RWPE2 (cell line): ENCODE data around the gene ASCL1.

ENCODE experiments used
- ATAC-seq: fragments of 200-7000 bp; cut with Tn5 transposase; 3 replicates; pipeline ENCODE4 v1.9.1; 2021; ENCODE audit warnings: low read depth
- DNase-seq: peaks from one replicate; pipeline ENCODE4 v3.0.0-alpha.2; 2020; ENCODE audit warnings: low spot score
- H3K27ac ChIP-seq: fragments of 450-650 bp; 2 replicates; pipeline ENCODE4 v1.5.1; 2017; ENCODE audit warnings: mild to moderate bottlenecking; ENCODE audit not compliant: poor library complexity, severe bottlenecking
- H3K27me3 ChIP-seq: fragments of 250-450 bp; sonication (Bioruptor Pico); 2 replicates; pipeline ENCODE4 v1.5.1; 2021; ENCODE audit warnings: mild to moderate bottlenecking, moderate library complexity; ENCODE audit not compliant: insufficient read depth, poor library complexity, severe bottlenecking
- H3K36me3 ChIP-seq: fragments of 250-450 bp; sonication (Bioruptor Pico); 2 replicates; pipeline ENCODE4 v1.5.1; 2020; ENCODE audit warnings: low read depth, mild to moderate bottlenecking, moderate library complexity
- H3K4me1 ChIP-seq: fragments of 250-450 bp; sonication (Bioruptor Pico); 2 replicates; pipeline ENCODE4 v1.5.1; 2021; ENCODE audit warnings: mild to moderate bottlenecking, moderate library complexity; ENCODE audit not compliant: insufficient read depth, poor library complexity, severe bottlenecking
- H3K4me3 ChIP-seq: fragments of 250-450 bp; sonication (Bioruptor Pico); 2 replicates; pipeline ENCODE4 v1.5.1; 2021; ENCODE audit warnings: mild to moderate bottlenecking, moderate library complexity; ENCODE audit not compliant: severe bottlenecking
- H3K9me3 ChIP-seq: fragments of 250-450 bp; sonication (Bioruptor Pico); 2 replicates; pipeline ENCODE4 v1.5.1; 2021; ENCODE audit warnings: mild to moderate bottlenecking, moderate library complexity; ENCODE audit not compliant: severe bottlenecking
- TF ChIP-seq, protein P1 (sequence below): fragments of 450-650 bp; IDR thresholded peaks from one replicate; pipeline ENCODE4 v1.5.1; 2017; ENCODE audit warnings: mild to moderate bottlenecking, moderate library complexity; ENCODE audit not compliant: poor library complexity, severe bottlenecking

ASCL1 gene

GRCh38 chr12:102918840-102919239 lies 38.6 kb upstream of the ASCL1 start:
- no peaks in the 10 kb centered on the region for H3K36me3 ChIP-seq
- ATAC-seq (no peak), DNase-seq (no peak)
- no peak overlapping the region for H3K4me3 ChIP-seq
- no peaks in the 10 kb centered on the region for H3K9me3 ChIP-seq
- H3K4me1 ChIP-seq: no peaks in the 10 kb centered on the region
- H3K27ac ChIP-seq: no peak overlapping the region
- H3K27me3 ChIP-seq: no peaks in the 10 kb centered on the region
- TF ChIP-seq, protein P1, sequence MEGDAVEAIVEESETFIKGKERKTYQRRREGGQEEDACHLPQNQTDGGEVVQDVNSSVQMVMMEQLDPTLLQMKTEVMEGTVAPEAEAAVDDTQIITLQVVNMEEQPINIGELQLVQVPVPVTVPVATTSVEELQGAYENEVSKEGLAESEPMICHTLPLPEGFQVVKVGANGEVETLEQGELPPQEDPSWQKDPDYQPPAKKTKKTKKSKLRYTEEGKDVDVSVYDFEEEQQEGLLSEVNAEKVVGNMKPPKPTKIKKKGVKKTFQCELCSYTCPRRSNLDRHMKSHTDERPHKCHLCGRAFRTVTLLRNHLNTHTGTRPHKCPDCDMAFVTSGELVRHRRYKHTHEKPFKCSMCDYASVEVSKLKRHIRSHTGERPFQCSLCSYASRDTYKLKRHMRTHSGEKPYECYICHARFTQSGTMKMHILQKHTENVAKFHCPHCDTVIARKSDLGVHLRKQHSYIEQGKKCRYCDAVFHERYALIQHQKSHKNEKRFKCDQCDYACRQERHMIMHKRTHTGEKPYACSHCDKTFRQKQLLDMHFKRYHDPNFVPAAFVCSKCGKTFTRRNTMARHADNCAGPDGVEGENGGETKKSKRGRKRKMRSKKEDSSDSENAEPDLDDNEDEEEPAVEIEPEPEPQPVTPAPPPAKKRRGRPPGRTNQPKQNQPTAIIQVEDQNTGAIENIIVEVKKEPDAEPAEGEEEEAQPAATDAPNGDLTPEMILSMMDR: no peak

DNA sequence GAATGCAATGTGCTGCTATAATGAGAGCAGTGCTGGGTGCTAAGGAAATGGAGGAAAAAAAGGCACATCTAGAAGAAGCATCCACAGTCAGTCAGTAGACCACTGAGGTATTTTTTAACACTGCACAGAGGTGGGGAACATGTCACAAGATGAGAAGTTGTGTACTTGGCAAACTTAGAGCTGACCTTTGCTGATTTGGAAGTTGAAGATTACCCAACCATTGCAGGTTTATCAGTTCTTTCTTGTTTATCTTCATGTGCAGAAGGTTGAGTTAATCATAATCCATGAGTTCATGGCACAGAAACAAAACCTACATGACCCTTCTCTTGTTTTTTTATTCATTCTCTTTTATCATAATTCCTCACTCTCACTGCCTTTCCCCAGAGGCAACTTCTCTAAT lies 37.2 kb upstream of the ASCL1 start:
- no peaks in the 10 kb centered on the region for H3K27me3 ChIP-seq
- H3K36me3 ChIP-seq: no peaks in the 10 kb centered on the region
- DNase-seq: no peak
- TF ChIP-seq, protein P1: no peak
- H3K9me3 ChIP-seq: no peaks in the 10 kb centered on the region
- no peak overlapping the region for H3K4me3 ChIP-seq
- H3K27ac ChIP-seq: no peak overlapping the region
- no peaks in the 10 kb centered on the region for H3K4me1 ChIP-seq
- ATAC-seq: no peak

- H3K9me3 ChIP-seq: no peaks in the 10 kb centered on the region
- ATAC-seq (no peak), DNase-seq (no peak)
- H3K4me3 ChIP-seq: no peak overlapping the region
- no peak overlapping the region for H3K27ac ChIP-seq
- TF ChIP-seq, protein P1: no peak
- no peaks in the 10 kb centered on the region for H3K36me3 ChIP-seq
- no peaks in the 10 kb centered on the region for H3K27me3 ChIP-seq
- no peaks in the 10 kb centered on the region for H3K4me1 ChIP-seq
Measured at GRCh38 chr12:102921240-102921639, 36.2 kb upstream of the ASCL1 start.

GRCh38 chr12:102927220-102927619 lies 30.3 kb upstream of the ASCL1 start:
- Histone ChIP-seq H3K27me3 (peaks cover 4% of the 10 kb centered on the region), H3K36me3 (no peaks in the 10 kb centered on the region), H3K9me3 (no peaks in the 10 kb centered on the region), H3K4me3 (no peak overlapping the region), H3K27ac (no peak overlapping the region), H3K4me1 (no peaks in the 10 kb centered on the region)
- TF ChIP-seq, protein P1: no peak
- DNase-seq: no peak
- ATAC-seq: no peak

GRCh38 chr12:102933168-102933567 lies 24.3 kb upstream of the ASCL1 start:
- Histone ChIP-seq H3K27me3 (peaks cover 4% of the 10 kb centered on the region), H3K4me3 (no peak overlapping the region), H3K9me3 (no peaks in the 10 kb centered on the region), H3K36me3 (no peaks in the 10 kb centered on the region), H3K4me1 (no peaks in the 10 kb centered on the region), H3K27ac (no peak overlapping the region)
- ATAC-seq (no peak), DNase-seq (no peak)
- TF ChIP-seq, protein P1: no peak
